ENCODE measurements around the gene KRTAP5-7.
"Not testable (repeated sequence)": the region's sequence is repeated elsewhere in the genome, so short reads cannot be mapped to it uniquely, and the experiment has no call there.

The KRTAP5-7 gene

DNA sequence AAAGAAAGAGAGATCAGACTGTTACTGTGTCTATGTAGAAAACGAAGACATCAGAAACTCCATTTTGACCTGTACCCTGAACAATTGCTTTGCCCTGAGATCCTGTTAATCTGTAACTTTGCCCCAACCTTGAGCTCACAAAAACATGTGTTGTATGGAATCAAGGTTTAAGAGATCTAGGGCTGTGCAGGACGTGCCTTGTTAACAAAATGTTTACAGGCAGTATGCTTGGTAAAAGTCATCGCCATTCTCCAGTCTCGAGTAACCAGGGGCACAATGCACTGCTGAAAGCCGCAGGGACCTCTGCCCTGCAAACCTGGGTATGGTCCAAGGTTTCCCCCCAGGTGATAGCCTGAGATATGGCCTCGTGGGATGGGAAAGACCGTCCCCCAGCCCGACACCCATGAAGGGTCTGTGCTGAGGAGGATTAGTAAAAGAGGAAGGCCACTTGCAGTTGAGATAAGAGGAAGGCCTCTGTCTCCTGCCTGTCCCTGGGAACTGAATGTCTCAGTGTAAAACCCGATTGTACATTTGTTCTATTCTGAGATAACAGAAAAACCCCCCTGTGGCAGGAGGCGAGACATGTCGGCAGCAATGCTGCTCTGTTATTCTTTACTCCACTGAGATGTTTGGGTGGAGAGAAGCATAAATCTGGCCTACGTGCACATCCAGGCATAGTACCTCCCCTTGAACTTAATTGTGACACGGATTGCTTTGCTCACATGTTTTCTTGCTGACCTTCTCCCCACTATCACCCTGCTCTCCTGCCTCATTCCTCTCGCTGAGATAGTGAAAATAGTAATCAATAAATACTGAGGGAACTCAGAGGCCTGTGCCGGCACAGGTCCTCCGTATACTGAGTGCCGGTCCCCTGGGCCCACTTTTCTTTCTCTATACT, 7.9 kb downstream of the KRTAP5-7 start:
- DNase-seq (ENCODE audit: low spot score): not testable (repeated sequence)

DNA sequence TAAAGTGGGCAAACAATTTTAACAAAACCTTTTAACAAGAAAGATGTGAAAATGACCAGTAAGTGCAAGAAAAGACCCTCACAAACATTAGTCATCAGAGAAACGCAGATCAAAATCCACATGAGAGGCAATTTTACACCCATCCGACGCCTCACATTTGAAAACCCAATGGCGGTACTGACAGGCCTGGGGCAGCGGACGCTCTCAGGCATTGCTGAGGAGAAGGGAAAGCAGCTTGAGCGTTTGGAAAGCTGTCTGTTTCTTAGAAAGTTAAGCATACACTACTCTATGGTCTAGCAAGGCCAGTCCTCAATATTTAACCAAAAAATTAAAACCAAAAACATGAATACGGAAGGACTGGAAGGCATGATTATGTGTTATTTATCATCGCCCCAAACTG, 8.8 kb downstream of the KRTAP5-7 start:
- no peak for DNase-seq (ENCODE audit: low spot score)

- DNase-seq (ENCODE audit: low spot score): no peak
Observed at GRCh38 chr11:71537537-71537936, 10.5 kb downstream of the KRTAP5-7 start.

GRCh38 chr11:71537977-71538665, 11.1 kb downstream of the KRTAP5-7 start, which contains the start of gene KRTAP5-8:
KRTAP5-8 (plus strand) TSS chr11:71538025; CDS start chr11:71538056, 31 bp downstream.
- DNase-seq (ENCODE audit: low spot score): not testable (repeated sequence)

DNA sequence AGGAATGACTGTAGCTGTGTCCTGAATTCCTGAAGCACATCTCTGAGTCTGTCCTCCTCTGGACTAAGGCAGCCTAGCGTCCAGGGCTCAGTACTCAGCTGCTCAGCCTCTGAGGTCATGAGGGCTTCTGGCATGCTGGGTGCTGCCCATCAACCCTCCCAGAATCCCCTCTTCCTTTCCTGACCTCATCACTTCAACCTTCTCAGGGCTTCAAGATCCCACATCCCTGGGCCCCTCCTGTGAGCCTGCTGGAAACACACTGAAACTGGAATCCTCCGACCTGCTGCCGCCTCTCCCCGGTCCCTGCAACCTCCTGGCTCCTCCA, 11.6 kb downstream of the KRTAP5-7 start:
- DNase-seq (ENCODE audit: low spot score): no peak

- no peak for DNase-seq (ENCODE audit: low spot score)
Observed at GRCh38 chr11:71539017-71539416, 11.9 kb downstream of the KRTAP5-7 start.

- DNase-seq (ENCODE audit: low spot score): not testable (repeated sequence)
Observed at GRCh38 chr11:71539971-71540370, 12.9 kb downstream of the KRTAP5-7 start.

- DNase-seq (ENCODE audit: low spot score): not testable (repeated sequence)
Observed at GRCh38 chr11:71540521-71541304, 13.6 kb downstream of the KRTAP5-7 start.

- DNase-seq (ENCODE audit: low spot score): no peak
Observed at GRCh38 chr11:71542382-71542781, 15.3 kb downstream of the KRTAP5-7 start.

DNA sequence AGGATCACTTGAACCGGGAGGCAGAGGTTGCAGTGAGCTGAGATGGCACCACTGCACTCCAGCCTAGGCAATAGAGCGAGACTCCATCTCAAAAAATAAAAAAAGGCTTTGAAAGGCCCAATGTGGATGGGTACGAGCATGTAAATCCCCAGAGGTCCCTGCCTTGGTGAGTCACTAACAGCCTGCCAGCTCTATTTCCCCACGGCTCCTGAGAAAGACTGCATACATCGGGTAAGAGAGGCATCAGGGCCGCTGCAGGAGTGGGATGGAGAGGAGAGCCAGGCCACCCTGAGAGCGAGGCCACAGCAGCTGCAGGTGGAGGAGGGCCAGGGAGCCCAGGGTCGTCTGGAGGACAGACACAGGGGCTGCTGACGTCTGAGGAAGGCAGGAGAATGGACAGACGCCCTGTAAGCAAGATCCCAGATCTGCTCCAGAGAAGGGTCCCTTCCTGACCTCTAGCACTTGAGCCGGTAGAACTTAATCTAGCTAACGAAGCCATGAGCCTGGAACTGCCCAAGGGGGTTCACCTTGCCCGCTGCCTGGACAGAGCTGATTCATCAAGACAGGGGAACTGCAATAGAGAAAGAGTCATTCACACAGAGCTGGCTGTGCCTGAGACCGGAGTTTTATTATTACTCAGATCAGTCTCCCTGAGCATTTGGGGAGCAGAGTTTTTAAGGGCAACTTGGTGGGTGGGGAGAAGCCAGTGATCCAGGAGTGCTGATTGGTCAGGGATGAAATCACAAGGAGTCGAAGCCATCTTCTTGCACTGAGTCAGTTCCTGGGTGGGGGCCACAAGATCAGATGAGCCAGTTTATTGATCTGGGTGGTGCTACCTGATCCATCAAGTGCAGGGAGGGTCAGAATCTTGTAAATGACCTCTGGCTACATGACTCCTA, 16.1 kb downstream of the KRTAP5-7 start:
- DNase-seq (ENCODE audit: low spot score): no peak

GRCh38 chr11:71543866-71544265, 16.8 kb downstream of the KRTAP5-7 start:
- DNase-seq (ENCODE audit: low spot score): no peak

DNA sequence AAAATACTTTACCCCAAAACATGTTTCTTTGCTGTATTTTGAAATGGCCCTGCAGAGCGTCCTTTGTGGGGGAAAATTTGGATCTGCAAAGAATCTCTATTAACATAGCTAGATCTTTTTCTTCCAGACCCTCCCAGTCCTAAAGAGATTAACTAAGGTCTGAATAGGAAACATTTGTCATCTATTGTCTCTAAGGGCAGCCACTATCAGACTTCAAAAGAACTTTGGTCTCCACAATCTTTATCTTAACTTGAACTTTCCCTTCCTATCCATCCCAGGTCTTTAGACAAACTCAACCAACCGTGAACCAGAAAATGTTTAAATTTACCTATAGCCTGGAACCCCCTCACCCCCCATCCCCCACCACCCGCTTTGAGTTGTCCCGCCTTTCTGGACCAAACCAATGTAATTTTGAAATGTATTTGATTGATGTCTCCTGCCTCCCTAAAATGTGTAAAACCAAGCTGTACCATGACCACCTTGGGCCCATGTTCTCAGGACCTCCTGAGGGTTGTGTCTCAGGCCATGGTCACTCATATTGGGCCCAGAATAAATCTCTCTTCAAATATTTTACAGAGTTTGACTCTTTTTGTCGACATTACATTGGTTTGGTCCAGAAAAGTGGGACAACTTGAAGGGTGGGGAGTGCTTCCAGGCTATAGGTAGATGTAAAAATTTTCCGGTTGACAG, 17.6 kb downstream of the KRTAP5-7 start:
- DNase-seq (ENCODE audit: low spot score): no peak

DNA sequence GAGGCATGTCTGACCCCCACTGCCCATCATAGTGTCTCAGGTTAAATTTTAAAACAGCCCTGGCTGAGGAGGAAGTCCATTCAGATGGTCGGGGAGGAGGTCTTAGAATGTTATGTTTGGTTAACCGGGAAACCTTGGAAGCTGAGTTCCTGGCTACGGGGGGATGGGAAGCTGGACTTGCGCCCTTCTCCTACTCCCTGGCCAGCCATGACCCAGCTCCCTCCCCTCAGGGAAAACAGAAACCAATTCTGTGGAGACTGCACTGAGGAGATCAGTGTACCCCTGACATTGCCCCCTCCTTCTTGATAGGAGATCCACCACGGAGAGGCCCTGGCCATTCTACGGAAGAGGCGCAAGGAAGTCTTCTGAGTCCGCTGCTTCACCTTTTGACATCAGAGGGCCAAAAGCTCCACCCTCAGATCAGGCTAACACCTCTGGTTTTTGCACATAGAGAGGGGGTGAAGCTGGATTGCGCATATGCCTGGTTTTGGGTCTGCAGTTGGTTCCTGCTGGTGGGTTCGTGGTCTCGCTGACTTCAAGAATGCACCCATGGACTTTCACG, 18.4 kb downstream of the KRTAP5-7 start:
- DNase-seq (ENCODE audit: low spot score): no peak

- no peak for DNase-seq (ENCODE audit: low spot score)
Observed at GRCh38 chr11:71548120-71548519, 21.1 kb downstream of the KRTAP5-7 start, which contains the start of gene KRTAP5-9. KRTAP5-9 (plus strand) TSS chr11:71548420; CDS start chr11:71548658, 238 bp downstream.

DNA sequence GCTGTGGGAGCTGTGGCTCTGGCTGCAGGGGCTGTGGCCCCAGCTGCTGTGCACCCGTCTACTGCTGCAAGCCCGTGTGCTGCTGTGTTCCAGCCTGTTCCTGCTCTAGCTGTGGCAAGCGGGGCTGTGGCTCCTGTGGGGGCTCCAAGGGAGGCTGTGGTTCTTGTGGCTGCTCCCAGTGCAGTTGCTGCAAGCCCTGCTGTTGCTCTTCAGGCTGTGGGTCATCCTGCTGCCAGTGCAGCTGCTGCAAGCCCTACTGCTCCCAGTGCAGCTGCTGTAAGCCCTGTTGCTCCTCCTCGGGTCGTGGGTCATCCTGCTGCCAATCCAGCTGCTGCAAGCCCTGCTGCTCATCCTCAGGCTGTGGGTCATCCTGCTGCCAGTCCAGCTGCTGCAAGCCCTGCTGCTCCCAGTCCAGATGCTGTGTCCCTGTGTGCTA, 21.7 kb downstream of the KRTAP5-7 start:
- no peak for DNase-seq (ENCODE audit: low spot score)

- DNase-seq (ENCODE audit: low spot score): no peak
Observed at GRCh38 chr11:71551711-71552110, 24.6 kb downstream of the KRTAP5-7 start.

GRCh38 chr11:71554996-71555395, 27.9 kb downstream of the KRTAP5-7 start:
- no peak for DNase-seq (ENCODE audit: low spot score)

DNA sequence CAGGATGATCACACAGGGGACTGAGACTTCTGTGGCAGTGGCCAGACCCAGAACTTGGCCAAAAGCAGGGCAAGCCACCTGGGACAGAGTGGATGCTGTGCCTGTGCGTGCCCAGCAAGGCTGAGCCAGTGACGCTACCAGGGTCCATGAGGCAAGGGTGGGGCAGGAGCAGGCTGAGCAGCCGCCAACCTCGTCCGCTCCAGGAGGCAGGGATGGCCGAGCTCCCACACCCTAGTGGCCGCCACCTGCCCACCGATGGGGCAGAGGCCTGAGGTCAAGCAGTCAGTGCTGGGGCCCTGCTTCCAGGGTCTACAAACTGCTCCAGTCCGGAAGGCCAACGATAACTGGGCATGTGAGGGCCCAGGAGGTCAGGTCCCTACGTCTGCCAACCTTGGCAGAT, 28.4 kb downstream of the KRTAP5-7 start:
- DNase-seq (ENCODE audit: low spot score): no peak

DNA sequence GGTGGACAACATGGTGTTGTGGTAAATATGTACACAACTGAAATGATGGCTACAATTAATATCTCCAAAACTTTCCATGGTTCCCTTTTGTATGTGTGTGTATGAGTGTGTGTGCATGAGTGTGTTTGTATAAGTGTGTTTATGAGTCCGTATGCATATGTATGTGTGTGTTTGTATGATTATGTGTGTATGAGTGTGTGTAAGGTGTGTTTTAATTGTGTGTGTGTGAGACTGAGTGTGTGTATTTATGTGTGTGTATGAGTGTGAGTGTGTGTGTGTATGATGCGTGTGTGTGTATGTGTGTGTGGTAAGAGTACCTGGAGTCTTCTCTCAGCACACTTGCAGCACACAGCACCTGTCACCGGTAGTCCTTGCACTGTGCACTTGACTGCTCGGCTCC, 29.0 kb downstream of the KRTAP5-7 start:
- DNase-seq (ENCODE audit: low spot score): no peak

GRCh38 chr11:71557257-71557656, 30.2 kb downstream of the KRTAP5-7 start:
- no peak for DNase-seq (ENCODE audit: low spot score)

Measured in kidney capillary endothelial cell (primary cell).